Aorta (tissue), 5 donors: Measurements from ENCODE around the gene KIF3B. TPM values are rescaled to one million over a fixed set of nuclear protein-coding genes. Genes with fewer than 3 reads are reported as not detected.
A peak's percentile ranks its signal among the peaks of the same experiment; 100 is the strongest.
"Not testable (repeated sequence)": the region's sequence is repeated elsewhere in the genome, so short reads cannot be mapped to it uniquely, and the experiment has no call there.

ENCODE experiments used
- ATAC-seq: fragments of 200-7000 bp; cut with Tn5 transposase; one replicate; pipeline ENCODE4 v1.9.1; 2022; ENCODE audit warnings: moderate library complexity; ENCODE audit not compliant: low FRiP score
- DNase-seq, 2 donors: peaks; one replicate each; pipeline ENCODE4 v3.0.0-alpha.2; 2020
- H3K27ac ChIP-seq, 2 donors: one replicate each; pipeline ENCODE4 v1.5.1; 2013; ENCODE audit warnings: low read length in 2 of 2, mild to moderate bottlenecking in 2 of 2, moderate library complexity in 2 of 2, control low read depth in 1 of 2, inconsistent platforms in 1 of 2, low read depth in 1 of 2
- H3K27me3 ChIP-seq, 2 donors: one replicate each; pipeline ENCODE4 v1.6.1; 2013; ENCODE audit warnings: control low read depth in 1 of 2, low read length in 1 of 2, mild to moderate bottlenecking in 1 of 2, moderate library complexity in 1 of 2; ENCODE audit not compliant: insufficient read depth in 2 of 2, control insufficient read depth in 1 of 2
- H3K36me3 ChIP-seq, 2 donors: one replicate each; pipeline ENCODE4 v1.6.1; 2013; ENCODE audit warnings: control low read depth in 1 of 2, low read length in 1 of 2, mild to moderate bottlenecking in 1 of 2; ENCODE audit not compliant: insufficient read depth in 2 of 2, control insufficient read depth in 1 of 2
- H3K4me1 ChIP-seq, 2 donors: one replicate each; pipeline ENCODE4 v1.6.1; 2013; ENCODE audit warnings: low read length in 2 of 2, control low read depth in 1 of 2, mild to moderate bottlenecking in 1 of 2, moderate library complexity in 1 of 2; ENCODE audit not compliant: insufficient read depth in 2 of 2, control insufficient read depth in 1 of 2
- H3K4me3 ChIP-seq, 2 donors: one replicate each; pipeline ENCODE4 v1.5.1; 2013; ENCODE audit warnings: low read length in 2 of 2, control low read depth in 1 of 2, mild to moderate bottlenecking in 1 of 2
- H3K9me3 ChIP-seq: one replicate; pipeline ENCODE4 v1.6.1; 2013; ENCODE audit warnings: mild to moderate bottlenecking, low read length; ENCODE audit not compliant: control insufficient read depth
- WGBS, 2 donors: extraction: QIAGEN DNeasy Blood & Tissue Kit; methylation state at CpG; one replicate each; pipeline ENCODE4 v1.1.7; 2013; 5-methylcytosine and 5-hydroxymethylcytosine counted together
- intact Hi-C, 2 donors: fragments of 100-400 bp; cut with DNase I; formaldehyde crosslinking; loops; one replicate each; pipeline versions ENCODE4 v1.14.2 to v1.15.0; 2022
- polyA plus RNA-seq, 2 donors: library from polyadenylated mRNA; stranded (reverse); fragments of 200-250 nt; gene quantifications; one replicate each; pipeline ENCODE4 v1.2.3, GENCODE V29; 2013
- total RNA-seq, 2 donors: library from RNA; stranded (reverse); fragmentation: NEBNext Ultra II Directional; extraction: Animal tissue kit (Norgen Biotek cat#: 25700); gene quantifications; one replicate each; pipeline ENCODE4 v1.2.1, GENCODE V29; 2021
- donor health status: healthy with polysubstance abuse.
- donor health status: Bipolar disorder and iron deficiency.
- donor health status: DM: no; HTN: no; CAD: no.
- donor health status: DM: no; HTN: no; CAD: no.
- donor health status: DM: yes; HTN: yes; CAD: no.

The KIF3B gene
- total and polyA plus RNA-seq, 4 donors, result 12.9 to 28.0 (median 23.2) TPM

GRCh38 chr20:32314768-32315167 lies 37.3 kb downstream of the KIF3B start:
- 62 to 71% methylated on average over 1 of the region's 1 CpG for WGBS, 2 donors
- no peak for ATAC-seq
- intact Hi-C loops, result no loop called here
- no peak overlapping the region for H3K4me3 ChIP-seq
- no peaks in the 10 kb centered on the region for H3K4me1 ChIP-seq
- no peaks in the 10 kb centered on the region for H3K27me3 ChIP-seq
- no peak overlapping the region for H3K27ac ChIP-seq
- H3K9me3 ChIP-seq, result no peaks in the 10 kb centered on the region
- DNase-seq, result no peak
- peaks cover 3 to 7% of the 10 kb centered on the region in 2 donors for H3K36me3 ChIP-seq

GRCh38 chr20:32315399-32315798 lies 37.9 kb downstream of the KIF3B start:
- Histone ChIP-seq H3K4me1 (no peaks in the 10 kb centered on the region), H3K9me3 (no peaks in the 10 kb centered on the region), H3K36me3 (peaks cover 3 to 4% of the 10 kb centered on the region in 2 donors), H3K27me3 (no peaks in the 10 kb centered on the region), H3K4me3 (no peak overlapping the region), H3K27ac (no peak overlapping the region)
- 98 to 99% methylated on average over 3 of the region's 3 CpGs for WGBS, 2 donors
- no peak for ATAC-seq
- DNase-seq, result no peak
- intact Hi-C loops, result no loop called here

- Histone ChIP-seq H3K9me3 (no peaks in the 10 kb centered on the region), H3K27me3 (no peaks in the 10 kb centered on the region), H3K4me1 (no peaks in the 10 kb centered on the region), H3K27ac (no peak overlapping the region), H3K36me3 (peaks cover 1 to 3% of the 10 kb centered on the region in 2 donors), H3K4me3 (no peak overlapping the region)
- DNase-seq, result no peak
- ATAC-seq, result no peak
- 14 to 27% methylated on average over 2 of the region's 2 CpGs for WGBS, 2 donors
- intact Hi-C loops, result no loop called here
Measured at GRCh38 chr20:32315891-32316290, 38.4 kb downstream of the KIF3B start.

GRCh38 chr20:32316667-32317066 lies 39.2 kb downstream of the KIF3B start:
- intact Hi-C loops, result no loop called here

GRCh38 chr20:32319100-32319499 lies 41.6 kb downstream of the KIF3B start:
- Histone ChIP-seq H3K36me3 (no peaks in the 10 kb centered on the region), H3K4me3 (no peak overlapping the region), H3K9me3 (no peaks in the 10 kb centered on the region), H3K27ac (no peak overlapping the region), H3K4me1 (no peaks in the 10 kb centered on the region), H3K27me3 (no peaks in the 10 kb centered on the region)
- no peak for DNase-seq
- WGBS, 2 donors, result 90 to 92% methylated on average over 6 of the region's 6 CpGs
- intact Hi-C loops, result no loop called here
- no peak for ATAC-seq

More at GRCh38 chr20:32316667-32317066, 39.2 kb downstream of the KIF3B start:
- 76 to 80% methylated on average over 7 of the region's 7 CpGs for WGBS, 2 donors
- DNase-seq (no peak), ATAC-seq (no peak)
- Histone ChIP-seq H3K36me3 (peaks cover 0 to 3% of the 10 kb centered on the region in 2 donors), H3K9me3 (no peaks in the 10 kb centered on the region), H3K27ac (no peak overlapping the region), H3K27me3 (no peaks in the 10 kb centered on the region), H3K4me1 (no peaks in the 10 kb centered on the region), H3K4me3 (no peak overlapping the region)

GRCh38 chr20:32320305-32320704 lies 42.9 kb downstream of the KIF3B start:
- intact Hi-C loops, result no loop called here
- no peaks in the 10 kb centered on the region for H3K36me3 ChIP-seq
- H3K4me3 ChIP-seq, result no peak overlapping the region
- H3K9me3 ChIP-seq, result no peaks in the 10 kb centered on the region
- no peaks in the 10 kb centered on the region for H3K27me3 ChIP-seq
- DNase-seq (no peak), ATAC-seq (no peak)
- H3K27ac ChIP-seq, result no peak overlapping the region
- 68 to 73% methylated on average over 1 of the region's 1 CpG for WGBS, 2 donors
- H3K4me1 ChIP-seq, result no peaks in the 10 kb centered on the region

- no peaks in the 10 kb centered on the region for H3K4me1 ChIP-seq
- WGBS, 2 donors, result 96 to 100% methylated on average over 1 of the region's 1 CpG
- no peak overlapping the region for H3K27ac ChIP-seq
- intact Hi-C loops, result no loop called here
- no peaks in the 10 kb centered on the region for H3K9me3 ChIP-seq
- H3K27me3 ChIP-seq, result no peaks in the 10 kb centered on the region
- no peak overlapping the region for H3K4me3 ChIP-seq
- DNase-seq (no peak), ATAC-seq (no peak)
- H3K36me3 ChIP-seq, result no peaks in the 10 kb centered on the region
Measured at GRCh38 chr20:32321390-32321789, 43.9 kb downstream of the KIF3B start.

- H3K4me3 ChIP-seq, H3K36me3 ChIP-seq, H3K4me1 ChIP-seq, ATAC-seq, H3K9me3 ChIP-seq, intact Hi-C loops, H3K27ac ChIP-seq, H3K27me3 ChIP-seq: not testable (repeated sequence)
- WGBS, 2 donors, result 92 to 93% methylated on average over 12 of the region's 12 CpGs
- DNase-seq, result peak in 1 of 2 donors; percentile 55
Measured at GRCh38 chr20:32322260-32322659, 44.8 kb downstream of the KIF3B start.

- H3K27me3 ChIP-seq, DNase-seq, H3K4me3 ChIP-seq, intact Hi-C loops, H3K36me3 ChIP-seq, H3K9me3 ChIP-seq, H3K27ac ChIP-seq, H3K4me1 ChIP-seq, ATAC-seq: not testable (repeated sequence)
- 89 to 91% methylated on average over 5 of the region's 5 CpGs for WGBS, 2 donors
Measured at GRCh38 chr20:32323761-32324160, 46.3 kb downstream of the KIF3B start.
